HL-60 (cell line): ENCODE results near the gene ZNRF3.

Source experiments
- DNase-seq, 2 experiments: peaks; one replicate each; pipeline ENCODE4 v3.0.0-alpha.2; 2010 to 2020; ENCODE audit warnings: low read depth in 1 of 2, low spot score in 1 of 2
- H3K27ac ChIP-seq: fragments of 250-450 bp; sonication (Bioruptor Pico); replicated peaks from 2 replicates; pipeline ENCODE4 v1.5.1; 2020; ENCODE audit warnings: mild to moderate bottlenecking, moderate library complexity
- H3K27me3 ChIP-seq: fragments of 250-450 bp; sonication (Bioruptor Pico); 2 replicates; pipeline ENCODE4 v1.5.1; 2021; ENCODE audit warnings: mild to moderate bottlenecking, moderate library complexity; ENCODE audit not compliant: insufficient read depth, poor library complexity, severe bottlenecking
- H3K4me3 ChIP-seq: replicated peaks from 2 replicates; pipeline ENCODE4 v1.5.1; 2011; ENCODE audit warnings: mild to moderate bottlenecking, control low read depth, low read length; ENCODE audit not compliant: insufficient read depth
- CTCF ChIP-seq: IDR thresholded peaks from one replicate; pipeline ENCODE4 v1.5.1; 2011; ENCODE audit warnings: low read length, control low read depth, inconsistent platforms; ENCODE audit not compliant: insufficient read depth
- GABPA ChIP-seq: IDR thresholded peaks from 2 replicates; pipeline ENCODE4 v1.6.1; 2012; ENCODE audit warnings: low read depth
- POLR2AphosphoS5 ChIP-seq: IDR thresholded peaks from 2 replicates; pipeline ENCODE4 v1.6.1; 2012; ENCODE audit warnings: low read depth
- REST ChIP-seq: IDR thresholded peaks from 2 replicates; pipeline ENCODE4 v1.6.1; 2012; ENCODE audit warnings: low read depth; ENCODE audit not compliant: insufficient replicate concordance
- SPI1 ChIP-seq: IDR thresholded peaks from 2 replicates; pipeline ENCODE4 v1.6.1; 2012; ENCODE audit warnings: low read depth, mild to moderate bottlenecking, borderline replicate concordance

ZNRF3 gene

GRCh38 chr22:28939932-28940331 lies 56.6 kb downstream of the ZNRF3 start:
- no peak for DNase-seq
- Histone ChIP-seq H3K27me3 (no peaks in the 10 kb centered on the region), H3K4me3 (no peak overlapping the region), H3K27ac (no peak overlapping the region)
- TF ChIP-seq SPI1 (no peak), GABPA (no peak), REST (no peak), CTCF (no peak)

GRCh38 chr22:28940441-28940840 lies 57.1 kb downstream of the ZNRF3 start:
- TF ChIP-seq POLR2AphosphoS5 (no peak), REST (no peak), CTCF (no peak), SPI1 (no peak), GABPA (no peak)
- no peak for DNase-seq
- H3K27ac ChIP-seq: no peak overlapping the region
- H3K27me3 ChIP-seq: no peaks in the 10 kb centered on the region
- no peak overlapping the region for H3K4me3 ChIP-seq

- H3K27me3 ChIP-seq: no peaks in the 10 kb centered on the region
- H3K4me3 ChIP-seq: no peak overlapping the region
- DNase-seq: no peak
- H3K27ac ChIP-seq: no peak overlapping the region
- no peak for TF ChIP-seq CTCF
- TF ChIP-seq REST: no peak
- no peak for TF ChIP-seq SPI1
- TF ChIP-seq GABPA: no peak
- TF ChIP-seq POLR2AphosphoS5: no peak
Measured at GRCh38 chr22:28942333-28942732, 59.0 kb downstream of the ZNRF3 start.
